B cell (primary cell): ENCODE results near the gene ULK4. TPM values are rescaled to one million over a fixed set of nuclear protein-coding genes. Genes with fewer than 3 reads are reported as not detected.
A peak's percentile ranks its signal among the peaks of the same experiment; 100 is the strongest.

Source experiments
- ATAC-seq: fragments of 200-7000 bp; cut with Tn5 transposase; one replicate; pipeline ENCODE4 v1.10.0; 2021; ENCODE audit warnings: low read depth, mild to moderate bottlenecking, moderate number of reproducible peaks, moderate library complexity
- CTCF ChIA-PET: fragments of 350-600 bp; sonication (Branson Sonifier 250); formaldehyde crosslinking; loops from one replicate; lab custom pipeline; 2021; ENCODE audit warnings: antibody characterized with exemption, inconsistent platforms; lab: Charles Lee
- POLR2A ChIA-PET: fragments of 350-600 bp; sonication (Branson Sonifier 250); formaldehyde crosslinking; loops from one replicate; lab custom pipeline; 2021; ENCODE audit warnings: antibody characterized with exemption; lab: Charles Lee
- DNase-seq: peaks from one replicate; pipeline ENCODE4 v3.0.0; 2013
- H2AFZ ChIP-seq: 2 replicates; pipeline ENCODE4 v1.6.1; 2012; ENCODE audit warnings: mild to moderate bottlenecking, low read depth, low read length; ENCODE audit not compliant: insufficient read depth, poor library complexity, severe bottlenecking
- H3K27ac ChIP-seq, 2 donors: 1 replicate in 1 of 2; 2 replicates in 1 of 2; pipeline ENCODE4 v1.5.1; 2012 to 2013; ENCODE audit warnings: low read length in 2 of 2, mild to moderate bottlenecking in 2 of 2, moderate library complexity in 1 of 2
- H3K27me3 ChIP-seq, 4 experiments: fragments of 200-600 bp in 1 of 4; sonication (generic) in 1 of 4; replicated peaks in 1 of 4; 1 replicate in 2 of 4; 2 replicates in 2 of 4; pipeline versions ENCODE4 v1.6.1 to v1.7.0; 2013 to 2016; ENCODE audit warnings: low read length in 3 of 4, mild to moderate bottlenecking in 2 of 4, mixed read lengths in 1 of 4, moderate library complexity in 1 of 4; ENCODE audit not compliant: insufficient read depth in 4 of 4, control insufficient read depth in 3 of 4; ENCODE audit errors: control extremely low read depth in 1 of 4
- H3K36me3 ChIP-seq, 2 experiments: replicated peaks in 1 of 2; 1 replicate in 1 of 2; 2 replicates in 1 of 2; pipeline versions ENCODE4 v1.6.1 to v1.7.1; 2013; ENCODE audit warnings: low read length in 1 of 2; ENCODE audit not compliant: insufficient read depth in 2 of 2, control insufficient read depth in 1 of 2; ENCODE audit errors: control extremely low read depth in 1 of 2, extremely low read depth in 1 of 2
- H3K4me1 ChIP-seq, 2 donors: fragments of 200-600 bp in 1 of 2; sonication (generic) in 1 of 2; 1 replicate in 1 of 2; 2 replicates in 1 of 2; pipeline versions ENCODE4 v1.5.1 to v1.6.1; 2013 to 2017; ENCODE audit warnings: low read length in 2 of 2; ENCODE audit not compliant: control insufficient read depth in 2 of 2, insufficient read depth in 2 of 2
- H3K4me2 ChIP-seq: replicated peaks from 2 replicates; pipeline ENCODE3; 2012; ENCODE audit warnings: mild to moderate bottlenecking, low read depth, low read length; ENCODE audit not compliant: poor library complexity, severe bottlenecking
- H3K4me3 ChIP-seq, 5 experiments: fragments of 200-600 bp in 1 of 5; sonication (generic) in 1 of 5; 1 replicate in 3 of 5; 2 replicates in 2 of 5; pipeline versions ENCODE4 v1.5.1 to v1.7.0; 2011 to 2016; ENCODE audit warnings: low read length in 4 of 5, mild to moderate bottlenecking in 4 of 5, low read depth in 2 of 5, control low read depth in 1 of 5, moderate library complexity in 1 of 5; ENCODE audit not compliant: insufficient read depth in 1 of 5; ENCODE audit errors: control extremely low read depth in 1 of 5, extremely low read depth in 1 of 5
- H3K79me2 ChIP-seq: fragments of 200-600 bp; sonication (generic); one replicate; pipeline ENCODE4 v1.6.0; 2016; ENCODE audit warnings: low read length; ENCODE audit not compliant: control insufficient read depth, insufficient read depth
- H3K9ac ChIP-seq: fragments of 200-600 bp; sonication (generic); 2 replicates; pipeline ENCODE4 v1.6.1; 2017; ENCODE audit warnings: mild to moderate bottlenecking, low read length, moderate library complexity
- H3K9me3 ChIP-seq, 3 donors: one replicate each; pipeline versions ENCODE4 v1.6.1 to v1.7.1; 2013; ENCODE audit warnings: low read length in 2 of 3; ENCODE audit not compliant: control insufficient read depth in 2 of 3, insufficient read depth in 1 of 3; ENCODE audit errors: control extremely low read depth in 1 of 3
- H4K20me1 ChIP-seq: 2 replicates; pipeline ENCODE4 v1.6.0; 2012; ENCODE audit warnings: mild to moderate bottlenecking, low read length; ENCODE audit not compliant: insufficient read depth, control insufficient read depth, poor library complexity, severe bottlenecking
- H3K27ac Mint-ChIP-seq: one replicate; pipeline ENCODE4 v1.8.0; 2021; ENCODE audit warnings: mixed read lengths
- H3K27me3 Mint-ChIP-seq: one replicate; pipeline ENCODE4 v1.8.0; 2021; ENCODE audit warnings: mixed read lengths
- H3K4me1 Mint-ChIP-seq: one replicate; pipeline ENCODE4 v1.8.0; 2021; ENCODE audit warnings: mixed read lengths
- H3K4me3 Mint-ChIP-seq: one replicate; pipeline ENCODE4 v1.8.0; 2021; ENCODE audit warnings: mixed read lengths
- H3K9me3 Mint-ChIP-seq: one replicate; pipeline ENCODE4 v1.8.0; 2022; ENCODE audit warnings: mixed read lengths; ENCODE audit not compliant: insufficient read depth
- CTCF ChIP-seq: fragments of 200-600 bp; IDR thresholded peaks from one replicate; pipeline ENCODE4 v1.8.0; 2022; ENCODE audit warnings: antibody characterized with exemption, mild to moderate bottlenecking
- EZH2 ChIP-seq: IDR thresholded peaks from 2 replicates; pipeline ENCODE4 v1.6.1; 2012; ENCODE audit warnings: borderline replicate concordance, low read depth, mild to moderate bottlenecking, moderate library complexity, low read length; ENCODE audit not compliant: insufficient read depth, poor library complexity, severe bottlenecking
- WGBS: methylation state at CpG from one replicate; pipeline ENCODE4 v1.1.5; 2013; ENCODE audit warnings: missing lambda C conversion rate; ENCODE audit not compliant: insufficient coverage; 5-methylcytosine and 5-hydroxymethylcytosine counted together
- intact Hi-C: fragments of 100-400 bp; cut with micrococcal nuclease; formaldehyde crosslinking; loops from one replicate; pipeline ENCODE4 v1.10.0; 2022
- polyA plus RNA-seq: library from polyadenylated mRNA; depleted of rRNA; stranded (reverse); fragments of >200 nt; gene quantifications from 2 replicates; pipeline ENCODE4 v1.2.3, GENCODE V29; 2012
- total RNA-seq, 2 donors: library from RNA; stranded (reverse); fragments of 120-200 nt in 1 of 2; gene quantifications; 1 replicate in 1 of 2; 2 replicates in 1 of 2; pipeline versions ENCODE4 v1.2.3 to v1.2.4, GENCODE V29; 2013 to 2022

The ULK4 gene
- total and polyA plus RNA-seq, 2 donors (not counting 1 experiment from before 2014, with no cell fraction given), result 5.2 to 33.7 TPM

GRCh38 chr3:41209646-41210045 lies 752.3 kb downstream of the ULK4 start:
- H3K9ac ChIP-seq, result no peak overlapping the region
- ATAC-seq, result no peak
- H4K20me1 ChIP-seq, result peaks cover 97% of the 10 kb centered on the region
- H3K36me3 ChIP-seq, result peaks cover 2% of the 10 kb centered on the region in 2 experiments
- no peaks in the 10 kb centered on the region for H3K9me3 Mint-ChIP-seq
- no peaks in the 10 kb centered on the region for H3K27me3 Mint-ChIP-seq
- no peak overlapping the region for H3K4me2 ChIP-seq
- H2AFZ ChIP-seq, result no peak overlapping the region
- H3K9me3 ChIP-seq, result peaks cover 0 to 2% (median 0%) of the 10 kb centered on the region in 3 donors
- H3K4me1 ChIP-seq, result peaks cover 55 to 78% of the 10 kb centered on the region in 2 donors
- no peak overlapping the region for H3K4me3 Mint-ChIP-seq
- TF ChIP-seq EZH2 (no peak), CTCF (no peak)
- no peaks in the 10 kb centered on the region for H3K27me3 ChIP-seq
- peaks cover 83% of the 10 kb centered on the region for H3K4me1 Mint-ChIP-seq
- H3K27ac ChIP-seq, result no peak overlapping the region
- no peak overlapping the region for H3K27ac Mint-ChIP-seq
- no peak overlapping the region for H3K4me3 ChIP-seq
- intact Hi-C loops, result loop anchor here (10.0 kb wide), 1 partner anchor 675 kb away; no protein-coding TSS in a partner anchor
- ChIA-PET POLR2A (no interaction called here), CTCF (interaction anchor here (0.6 kb wide), 1 partner anchor 237 kb away, joined by 3 read pairs; no protein-coding TSS in a partner anchor)
- WGBS, result no CpG with 5 or more reads among the region's 5 CpGs
- peaks cover 99% of the 10 kb centered on the region for H3K79me2 ChIP-seq
- DNase-seq, result no peak

- peaks cover 0 to 2% (median 0%) of the 10 kb centered on the region in 3 donors for H3K9me3 ChIP-seq
- POLR2A ChIA-PET, result interaction anchor here (1.1 kb wide), 1 partner anchor 10 kb away, joined by 3 read pairs; the partner anchor contains the start of gene CTNNB1
- no peak overlapping the region for H3K4me3 ChIP-seq
- no peak overlapping the region for H2AFZ ChIP-seq
- intact Hi-C loops, result loop anchor here (10.0 kb wide), 1 partner anchor 676 kb away; no protein-coding TSS in a partner anchor
- H3K4me1 ChIP-seq, result peaks cover 48 to 80% of the 10 kb centered on the region in 2 donors
- Mint-ChIP-seq H3K27ac (no peak overlapping the region), H3K27me3 (no peaks in the 10 kb centered on the region), H3K4me1 (peaks cover 85% of the 10 kb centered on the region), H3K4me3 (peak overlapping the region; percentile 12), H3K9me3 (no peaks in the 10 kb centered on the region)
- peaks cover 97% of the 10 kb centered on the region for H4K20me1 ChIP-seq
- CTCF ChIA-PET, result no interaction called here
- no peak overlapping the region for H3K9ac ChIP-seq
- no peaks in the 10 kb centered on the region for H3K27me3 ChIP-seq
- peaks cover 99% of the 10 kb centered on the region for H3K79me2 ChIP-seq
- ATAC-seq (no peak), DNase-seq (no peak)
- peaks cover 2% of the 10 kb centered on the region in 2 experiments for H3K36me3 ChIP-seq
- TF ChIP-seq CTCF (no peak), EZH2 (no peak)
- H3K27ac ChIP-seq, result peak overlapping the region in 1 of 2 donors; percentile 14
- 97% methylated on average over 3 of the region's 7 CpGs for WGBS
- no peak overlapping the region for H3K4me2 ChIP-seq
Observed at GRCh38 chr3:41208507-41209220, 753.2 kb downstream of the ULK4 start.
